HG02798 (cell line): ENCODE results near the gene ATAD1.

Source experiments
- ATAC-seq: cut with Tn5 transposase; IDR thresholded peaks from one replicate; pipeline ENCODE4 v1.9.1; 2021; ENCODE audit warnings: mild to moderate bottlenecking; ENCODE audit not compliant: unreplicated experiment, poor library complexity

ATAD1 gene

GRCh38 chr10:87724789-87725188 is 93.2 kb downstream of the ATAD1 start:
- ATAC-seq, result no peak

GRCh38 chr10:87723500-87723899 is 94.5 kb downstream of the ATAD1 start:
- ATAC-seq, result no peak

- ATAC-seq, result no peak
Observed at GRCh38 chr10:87722716-87723115, 95.3 kb downstream of the ATAD1 start.

GRCh38 chr10:87721781-87722180 is 96.2 kb downstream of the ATAD1 start:
- ATAC-seq, result no peak

- ATAC-seq, result no peak
Observed at GRCh38 chr10:87720665-87721064, 97.4 kb downstream of the ATAD1 start.

GRCh38 chr10:87716348-87716670 is 101.7 kb downstream of the ATAD1 start:
- no peak for ATAC-seq

GRCh38 chr10:87715552-87716347 is 102.3 kb downstream of the ATAD1 start:
- ATAC-seq, result no peak

GRCh38 chr10:87713707-87714106 is 104.3 kb downstream of the ATAD1 start:
- no peak for ATAC-seq

GRCh38 chr10:87712913-87713616 is 105.0 kb downstream of the ATAD1 start:
- ATAC-seq, result no peak

DNA sequence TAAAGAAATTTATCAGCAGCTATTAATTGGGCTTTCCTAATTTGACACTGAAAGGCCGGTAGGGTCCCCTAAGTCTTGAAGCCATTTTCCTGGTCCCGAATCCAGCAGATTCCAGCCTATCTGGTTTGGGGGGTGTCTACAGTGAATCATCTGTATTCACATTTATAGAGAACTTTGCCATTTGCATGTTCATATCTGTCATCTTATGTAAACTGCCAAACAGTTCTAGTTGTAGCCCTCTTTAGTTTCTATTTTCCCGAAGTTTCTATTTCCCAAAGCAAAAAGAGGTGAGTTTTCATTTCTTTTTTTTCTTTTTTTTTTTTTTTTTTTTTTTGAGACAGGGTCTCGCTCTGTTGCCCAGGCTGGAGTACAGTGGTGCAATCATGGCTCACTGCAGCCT is 110.8 kb downstream of the ATAD1 start:
- ATAC-seq, result no peak

DNA sequence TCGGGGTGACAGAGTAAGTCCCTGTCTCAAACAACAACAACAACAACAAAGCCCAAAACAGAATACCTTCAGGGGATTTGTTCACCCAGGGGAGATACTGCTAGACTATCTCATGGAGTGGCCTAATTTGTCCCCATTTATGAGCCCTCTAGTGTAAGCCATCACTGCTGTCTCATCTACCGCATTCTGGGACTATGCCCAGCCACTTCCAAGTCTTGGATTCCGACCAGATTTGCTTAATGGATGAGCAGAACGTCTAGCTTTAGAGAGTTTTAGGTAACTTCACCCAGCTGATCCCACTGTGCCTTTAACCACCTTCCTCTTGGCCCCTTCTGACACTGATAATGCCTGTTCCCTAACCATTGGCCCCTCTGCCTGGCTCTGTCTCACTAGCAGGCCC is 111.3 kb downstream of the ATAD1 start:
- ATAC-seq, result no peak

DNA sequence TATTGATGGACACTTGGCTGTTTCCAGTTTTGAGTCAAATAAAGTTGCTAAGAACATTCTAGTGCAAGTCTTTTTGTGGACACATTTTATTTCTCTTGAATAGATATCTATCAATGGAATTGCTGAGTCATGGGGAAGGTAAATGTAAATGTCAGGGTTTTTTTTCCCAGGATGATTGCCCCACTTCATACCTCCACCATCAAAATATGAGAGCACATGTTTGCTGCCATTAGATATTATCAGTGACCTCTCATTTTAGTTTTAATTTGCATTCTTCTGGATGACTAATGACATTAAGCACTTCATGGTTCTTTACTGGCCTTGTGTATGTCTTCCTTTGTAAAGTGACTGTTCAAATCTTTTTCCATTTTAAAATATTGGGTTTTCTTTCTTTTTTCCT is 112.7 kb downstream of the ATAD1 start:
- no peak for ATAC-seq

DNA sequence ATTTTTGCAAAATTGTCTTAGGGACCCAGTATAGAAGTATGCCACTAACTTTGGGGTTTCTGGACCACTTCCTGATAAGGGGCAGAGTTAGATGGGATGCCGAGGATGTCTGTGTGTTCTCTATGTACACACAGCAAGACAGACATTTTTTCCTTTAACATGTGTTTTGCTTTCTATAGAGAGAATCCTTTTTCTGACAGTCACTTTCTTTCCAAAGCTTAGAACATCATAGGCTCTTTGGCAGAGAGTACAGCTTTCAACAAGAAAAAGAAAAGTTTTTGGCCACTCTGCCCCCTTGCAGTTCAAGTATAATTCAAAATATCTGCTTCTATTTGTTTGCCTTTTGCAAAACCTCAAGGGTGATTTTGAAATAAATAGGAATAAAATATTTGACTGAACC is 114.3 kb downstream of the ATAD1 start:
- ATAC-seq, result no peak

DNA sequence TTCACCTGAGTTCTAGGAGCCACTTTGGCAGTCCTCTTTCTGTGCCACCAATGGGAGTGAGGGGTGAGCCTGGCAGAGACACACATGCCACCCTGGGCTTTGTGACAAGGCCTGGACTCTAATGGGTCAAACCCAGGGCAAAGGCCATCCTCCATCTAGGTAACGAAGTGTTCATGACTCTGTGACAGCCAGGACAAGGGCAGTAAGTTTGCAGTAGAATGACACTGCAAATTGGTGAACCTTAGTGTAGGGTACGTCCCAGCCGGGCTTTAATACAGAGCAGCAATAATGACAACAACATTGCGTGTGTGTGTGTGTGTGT is 115.1 kb downstream of the ATAD1 start:
- no peak for ATAC-seq

- no peak for ATAC-seq
Observed at GRCh38 chr10:87702260-87702972, 115.6 kb downstream of the ATAD1 start.
